ENCODE measurements around the gene PPP2R3A. TPM values are rescaled to one million over a fixed set of nuclear protein-coding genes. Genes with fewer than 3 reads are reported as not detected.

PPP2R3A gene
- total and polyA plus RNA-seq, 7 donors, result 4.0 to 49.0 (median 32.9) TPM

- intact Hi-C loops (cut with DNase I), result loop anchor here (2.0 kb wide), 1 partner anchor 125 kb away; no protein-coding TSS in a partner anchor
Measured at GRCh38 chr3:135917927-135918597, 47.5 kb upstream of the PPP2R3A start.

GRCh38 chr3:135918600-135918999, 46.9 kb upstream of the PPP2R3A start:
- H3K4me1 ChIP-seq, result no peaks in the 10 kb centered on the region
- DNase-seq, result no peak
- TF ChIP-seq POLR2AphosphoS5 (IDR thresholded peaks at IDR 0.05), result no peak
- TF ChIP-seq CTCF (IDR thresholded peaks at IDR 0.05), result peak; percentile 39 to 50 (median 44)
- TF ChIP-seq POLR2A (IDR thresholded peaks at IDR 0.05), result no peak
- TF ChIP-seq EP300 (IDR thresholded peaks at IDR 0.05), result no peak
- intact Hi-C loops (cut with DNase I), result loop anchor here (2.0 kb wide), 1 partner anchor 124 kb away; no protein-coding TSS in a partner anchor
- 32 to 49% methylated on average over 1 of the region's 1 CpG for WGBS, 2 donors
- no peak overlapping the region for H3K4me3 ChIP-seq
- H3K36me3 ChIP-seq, result no peaks in the 10 kb centered on the region
- H3K27ac ChIP-seq, result no peak overlapping the region
- H3K27me3 ChIP-seq, result no peaks in the 10 kb centered on the region
- H3K9me3 ChIP-seq, result no peaks in the 10 kb centered on the region

More at GRCh38 chr3:135917927-135918597, 47.5 kb upstream of the PPP2R3A start:
- H3K9me3 ChIP-seq, result no peaks in the 10 kb centered on the region
- no peak for DNase-seq
- H3K4me3 ChIP-seq, result no peak overlapping the region
- no peak overlapping the region for H3K27ac ChIP-seq
- no peaks in the 10 kb centered on the region for H3K27me3 ChIP-seq
- H3K36me3 ChIP-seq, result no peaks in the 10 kb centered on the region
- H3K4me1 ChIP-seq, result no peaks in the 10 kb centered on the region
- 89 to 92% methylated on average over 8 of the region's 8 CpGs for WGBS, 2 donors
- no peak for TF ChIP-seq POLR2AphosphoS5 (IDR thresholded peaks at IDR 0.05)
- no peak for TF ChIP-seq EP300 (IDR thresholded peaks at IDR 0.05)
- no peak for TF ChIP-seq CTCF (IDR thresholded peaks at IDR 0.05)
- TF ChIP-seq POLR2A (IDR thresholded peaks at IDR 0.05), result no peak

- TF ChIP-seq CTCF (IDR thresholded peaks at IDR 0.05) (no peak), EP300 (IDR thresholded peaks at IDR 0.05) (no peak), POLR2AphosphoS5 (IDR thresholded peaks at IDR 0.05) (no peak), POLR2A (IDR thresholded peaks at IDR 0.05) (no peak)
- intact Hi-C loops (cut with DNase I), result no loop called here
- H3K4me3 ChIP-seq, result no peak overlapping the region
- no peak for DNase-seq
- 33 to 77% methylated on average over 2 of the region's 2 CpGs for WGBS, 2 donors
- H3K36me3 ChIP-seq, result no peaks in the 10 kb centered on the region
- no peaks in the 10 kb centered on the region for H3K4me1 ChIP-seq
- no peaks in the 10 kb centered on the region for H3K27me3 ChIP-seq
- H3K27ac ChIP-seq, result no peak overlapping the region
- H3K9me3 ChIP-seq, result no peaks in the 10 kb centered on the region
Measured at GRCh38 chr3:135920275-135920674, 45.3 kb upstream of the PPP2R3A start.

GRCh38 chr3:135922903-135923250, 42.7 kb upstream of the PPP2R3A start:
- Histone ChIP-seq H3K27ac (no peak overlapping the region), H3K4me3 (no peak overlapping the region), H3K27me3 (no peaks in the 10 kb centered on the region), H3K9me3 (no peaks in the 10 kb centered on the region), H3K4me1 (peaks cover 0 to 8% (median 0%) of the 10 kb centered on the region in 4 donors), H3K36me3 (no peaks in the 10 kb centered on the region)
- intact Hi-C loops (cut with DNase I), result no loop called here
- no peak for DNase-seq
- 95 to 96% methylated on average over 3 of the region's 3 CpGs for WGBS, 2 donors
- TF ChIP-seq EP300 (IDR thresholded peaks at IDR 0.05), result no peak
- TF ChIP-seq POLR2A (IDR thresholded peaks at IDR 0.05), result no peak
- TF ChIP-seq CTCF (IDR thresholded peaks at IDR 0.05), result no peak
- TF ChIP-seq POLR2AphosphoS5 (IDR thresholded peaks at IDR 0.05), result no peak

- Histone ChIP-seq H3K4me1 (peaks cover 0 to 13% (median 5%) of the 10 kb centered on the region in 4 donors), H3K36me3 (no peaks in the 10 kb centered on the region), H3K9me3 (no peaks in the 10 kb centered on the region), H3K4me3 (no peak overlapping the region), H3K27ac (no peak overlapping the region), H3K27me3 (no peaks in the 10 kb centered on the region)
- TF ChIP-seq CTCF (IDR thresholded peaks at IDR 0.05) (no peak), POLR2AphosphoS5 (IDR thresholded peaks at IDR 0.05) (no peak), POLR2A (IDR thresholded peaks at IDR 0.05) (no peak), EP300 (IDR thresholded peaks at IDR 0.05) (no peak)
- WGBS, 2 donors, result 86 to 88% methylated on average over 1 of the region's 1 CpG
- DNase-seq, result no peak
- intact Hi-C loops (cut with DNase I), result no loop called here
Measured at GRCh38 chr3:135924506-135924905, 41.0 kb upstream of the PPP2R3A start.
